Tibial nerve (tissue), 4 donors: Measurements from ENCODE around the gene IL36G.

Source experiments
- EP300 ChIP-seq, 2 donors: sonication (generic); formaldehyde crosslinking; IDR thresholded peaks; one replicate each; pipeline ENCODE4 v1.6.1; 2017; ENCODE audit warnings: antibody characterized with exemption in 2 of 2, mild to moderate bottlenecking in 1 of 2
- POLR2A ChIP-seq, 2 donors: fragments of 450-650 bp; IDR thresholded peaks; one replicate each; pipeline ENCODE4 v1.6.1; 2017; ENCODE audit warnings: antibody characterized with exemption in 2 of 2, mild to moderate bottlenecking in 2 of 2, moderate library complexity in 2 of 2
- TF ChIP-seq, protein P1 (sequence below), 5 experiments: fragments of 200-600 bp in 3 of 5; fragments of 450-650 bp in 2 of 5; sonication (generic) in 3 of 5; IDR thresholded peaks; one replicate each; pipeline ENCODE4 v1.5.1; 2016 to 2019; ENCODE audit warnings: antibody characterized with exemption in 5 of 5, mild to moderate bottlenecking in 3 of 5, moderate library complexity in 2 of 5

DNA sequence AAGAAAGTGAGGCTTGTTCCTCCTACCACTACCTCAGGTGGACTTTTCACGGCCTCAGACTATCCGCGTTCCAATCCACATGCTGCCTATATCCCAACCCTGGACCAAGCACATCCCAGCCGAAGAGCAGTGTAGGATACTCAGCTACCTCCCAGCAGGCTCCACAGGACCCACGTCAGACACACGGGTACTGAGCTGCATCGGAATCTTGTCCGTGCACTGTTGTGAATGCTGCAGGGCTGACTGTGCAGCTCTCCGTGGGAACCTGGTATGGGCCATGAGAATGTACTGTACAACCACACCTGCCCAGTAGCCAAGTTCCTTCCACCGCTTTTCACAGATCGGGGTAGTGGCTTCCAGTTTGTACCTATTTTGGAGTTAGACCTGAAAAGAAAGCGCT is 44.5 kb upstream of the IL36G start:
- TF ChIP-seq, protein P1, sequence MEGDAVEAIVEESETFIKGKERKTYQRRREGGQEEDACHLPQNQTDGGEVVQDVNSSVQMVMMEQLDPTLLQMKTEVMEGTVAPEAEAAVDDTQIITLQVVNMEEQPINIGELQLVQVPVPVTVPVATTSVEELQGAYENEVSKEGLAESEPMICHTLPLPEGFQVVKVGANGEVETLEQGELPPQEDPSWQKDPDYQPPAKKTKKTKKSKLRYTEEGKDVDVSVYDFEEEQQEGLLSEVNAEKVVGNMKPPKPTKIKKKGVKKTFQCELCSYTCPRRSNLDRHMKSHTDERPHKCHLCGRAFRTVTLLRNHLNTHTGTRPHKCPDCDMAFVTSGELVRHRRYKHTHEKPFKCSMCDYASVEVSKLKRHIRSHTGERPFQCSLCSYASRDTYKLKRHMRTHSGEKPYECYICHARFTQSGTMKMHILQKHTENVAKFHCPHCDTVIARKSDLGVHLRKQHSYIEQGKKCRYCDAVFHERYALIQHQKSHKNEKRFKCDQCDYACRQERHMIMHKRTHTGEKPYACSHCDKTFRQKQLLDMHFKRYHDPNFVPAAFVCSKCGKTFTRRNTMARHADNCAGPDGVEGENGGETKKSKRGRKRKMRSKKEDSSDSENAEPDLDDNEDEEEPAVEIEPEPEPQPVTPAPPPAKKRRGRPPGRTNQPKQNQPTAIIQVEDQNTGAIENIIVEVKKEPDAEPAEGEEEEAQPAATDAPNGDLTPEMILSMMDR (IDR thresholded peaks at IDR 0.05), result no peak
- no peak for TF ChIP-seq EP300 (IDR thresholded peaks at IDR 0.05)
- no peak for TF ChIP-seq POLR2A (IDR thresholded peaks at IDR 0.05)
